ENCODE data around the gene CHRNA4. TPM values are rescaled to one million over a fixed set of nuclear protein-coding genes. Genes with fewer than 3 reads are reported as not detected.

The CHRNA4 gene
- total and polyA plus RNA-seq, 12 donors = 0.06 to 0.57 (median 0.26) TPM; not detected in 5

DNA sequence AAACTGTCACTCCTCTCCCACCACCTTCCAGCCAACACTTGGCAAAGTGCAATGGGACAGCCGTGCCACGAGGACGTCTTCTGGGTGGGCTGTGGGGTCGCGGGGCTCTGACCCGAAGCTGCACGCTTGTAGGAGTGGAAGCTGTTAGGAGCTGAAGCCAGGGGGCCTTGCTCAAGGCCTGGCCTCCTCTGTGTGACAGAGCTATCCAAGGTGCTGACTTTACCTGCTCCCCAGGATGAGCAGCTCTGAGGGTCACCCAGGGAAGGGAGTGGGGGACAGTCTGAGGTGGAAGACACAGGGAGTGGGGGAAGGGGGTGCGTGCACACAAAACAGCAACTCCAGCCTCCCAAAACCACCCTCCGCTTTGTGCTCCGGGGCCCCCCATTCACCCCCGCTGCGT lies 17.5 kb upstream of the CHRNA4 start:
- no peak for DNase-seq
- Histone ChIP-seq H3K4me1 (replicated peaks in 1 of 2) (no peaks in the 10 kb centered on the region), H3K4me3 (no peak overlapping the region), H3K27ac (no peak overlapping the region), H3K9me3 (replicated peaks in 1 of 3) (no peaks in the 10 kb centered on the region), H3K36me3 (replicated peaks in 1 of 2) (no peaks in the 10 kb centered on the region), H3K27me3 (peaks cover 20% of the 10 kb centered on the region)
- 60 to 76% (median 72%) methylated on average over 8 to 12 of the region's 12 CpGs for WGBS, 4 donors
- no peak for TF ChIP-seq POLR2A (IDR thresholded peaks at IDR 0.05)
- TF ChIP-seq, protein P1, sequence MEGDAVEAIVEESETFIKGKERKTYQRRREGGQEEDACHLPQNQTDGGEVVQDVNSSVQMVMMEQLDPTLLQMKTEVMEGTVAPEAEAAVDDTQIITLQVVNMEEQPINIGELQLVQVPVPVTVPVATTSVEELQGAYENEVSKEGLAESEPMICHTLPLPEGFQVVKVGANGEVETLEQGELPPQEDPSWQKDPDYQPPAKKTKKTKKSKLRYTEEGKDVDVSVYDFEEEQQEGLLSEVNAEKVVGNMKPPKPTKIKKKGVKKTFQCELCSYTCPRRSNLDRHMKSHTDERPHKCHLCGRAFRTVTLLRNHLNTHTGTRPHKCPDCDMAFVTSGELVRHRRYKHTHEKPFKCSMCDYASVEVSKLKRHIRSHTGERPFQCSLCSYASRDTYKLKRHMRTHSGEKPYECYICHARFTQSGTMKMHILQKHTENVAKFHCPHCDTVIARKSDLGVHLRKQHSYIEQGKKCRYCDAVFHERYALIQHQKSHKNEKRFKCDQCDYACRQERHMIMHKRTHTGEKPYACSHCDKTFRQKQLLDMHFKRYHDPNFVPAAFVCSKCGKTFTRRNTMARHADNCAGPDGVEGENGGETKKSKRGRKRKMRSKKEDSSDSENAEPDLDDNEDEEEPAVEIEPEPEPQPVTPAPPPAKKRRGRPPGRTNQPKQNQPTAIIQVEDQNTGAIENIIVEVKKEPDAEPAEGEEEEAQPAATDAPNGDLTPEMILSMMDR (IDR thresholded peaks at IDR 0.05) = no peak
- intact Hi-C loops (cut with DNase I) = no loop called here

DNA sequence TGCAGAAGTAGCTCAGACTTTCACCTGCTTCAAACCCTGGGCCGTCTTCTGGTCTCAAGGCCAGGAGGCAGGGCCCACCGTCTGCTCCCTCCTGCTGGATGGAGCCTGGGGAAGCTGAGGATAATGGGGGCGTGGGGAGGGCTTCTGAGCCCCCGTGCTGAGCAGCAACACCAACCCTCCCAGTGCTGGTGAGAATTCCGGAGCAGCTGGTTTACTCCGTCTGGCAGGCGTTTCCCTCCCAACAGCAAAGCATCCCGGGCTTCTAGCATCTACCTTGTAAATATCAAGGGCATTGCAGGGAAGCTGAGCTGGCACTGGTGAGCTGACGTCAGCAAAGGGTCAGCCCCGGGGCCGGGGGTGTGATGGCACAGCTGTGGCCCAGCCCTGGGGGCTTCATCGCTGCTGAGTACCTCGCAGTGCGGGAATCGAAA lies 16.8 kb upstream of the CHRNA4 start:
- Histone ChIP-seq H3K36me3 (replicated peaks in 1 of 2) (no peaks in the 10 kb centered on the region), H3K9me3 (replicated peaks in 1 of 3) (no peaks in the 10 kb centered on the region), H3K4me3 (no peak overlapping the region), H3K27me3 (peaks cover 19% of the 10 kb centered on the region), H3K4me1 (replicated peaks in 1 of 2) (no peaks in the 10 kb centered on the region), H3K27ac (no peak overlapping the region)
- intact Hi-C loops (cut with DNase I) = no loop called here
- 33 to 47% (median 37%) methylated on average over 11 to 15 of the region's 15 CpGs for WGBS, 4 donors
- DNase-seq = no peak
- TF ChIP-seq POLR2A (IDR thresholded peaks at IDR 0.05) = no peak

DNA sequence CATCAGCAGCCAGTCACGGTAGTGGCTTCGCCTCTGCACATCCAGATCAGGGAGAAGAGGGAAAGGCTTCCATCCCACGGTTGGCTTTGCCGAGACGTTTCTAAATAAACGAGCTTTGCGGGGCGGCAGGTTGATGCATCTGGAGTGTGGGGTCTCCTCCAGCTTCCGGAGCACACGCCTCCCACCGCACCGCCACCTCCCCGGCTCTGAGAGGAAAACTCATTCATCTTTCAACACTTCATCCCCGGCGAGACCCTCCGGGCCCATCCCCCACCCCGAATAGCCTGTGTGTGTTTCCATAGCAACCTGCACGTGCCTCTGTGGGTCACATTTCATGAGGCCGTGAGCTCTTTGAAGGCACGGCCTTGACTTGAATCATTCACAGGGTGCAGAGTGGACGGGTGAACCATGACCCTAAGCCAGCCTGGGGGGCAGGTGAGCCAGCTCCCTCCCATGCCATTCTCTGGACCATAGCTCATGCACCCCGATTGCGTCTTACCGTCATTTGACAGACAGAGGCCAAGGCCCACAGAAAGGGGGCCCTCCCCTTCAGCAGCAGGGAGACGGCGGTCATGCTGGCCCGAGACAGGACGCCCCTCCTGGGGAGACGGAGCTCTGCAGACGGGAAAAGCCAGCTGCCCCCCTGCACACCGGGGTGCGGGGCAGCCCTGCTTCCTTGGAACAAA lies 16.2 kb upstream of the CHRNA4 start:
- intact Hi-C loops (cut with DNase I) = no loop called here
- Histone ChIP-seq H3K4me3 (no peak overlapping the region), H3K9me3 (replicated peaks in 1 of 3) (no peaks in the 10 kb centered on the region), H3K4me1 (replicated peaks in 1 of 2) (no peaks in the 10 kb centered on the region), H3K36me3 (replicated peaks in 1 of 2) (no peaks in the 10 kb centered on the region), H3K27me3 (peaks cover 19% of the 10 kb centered on the region), H3K27ac (no peak overlapping the region)
- no peak for DNase-seq
- 11 to 38% (median 22%) methylated on average over 20 to 32 of the region's 32 CpGs for WGBS, 4 donors
- TF ChIP-seq, protein P1 (IDR thresholded peaks at IDR 0.05) = no peak
- TF ChIP-seq POLR2A (IDR thresholded peaks at IDR 0.05) = no peak

DNA sequence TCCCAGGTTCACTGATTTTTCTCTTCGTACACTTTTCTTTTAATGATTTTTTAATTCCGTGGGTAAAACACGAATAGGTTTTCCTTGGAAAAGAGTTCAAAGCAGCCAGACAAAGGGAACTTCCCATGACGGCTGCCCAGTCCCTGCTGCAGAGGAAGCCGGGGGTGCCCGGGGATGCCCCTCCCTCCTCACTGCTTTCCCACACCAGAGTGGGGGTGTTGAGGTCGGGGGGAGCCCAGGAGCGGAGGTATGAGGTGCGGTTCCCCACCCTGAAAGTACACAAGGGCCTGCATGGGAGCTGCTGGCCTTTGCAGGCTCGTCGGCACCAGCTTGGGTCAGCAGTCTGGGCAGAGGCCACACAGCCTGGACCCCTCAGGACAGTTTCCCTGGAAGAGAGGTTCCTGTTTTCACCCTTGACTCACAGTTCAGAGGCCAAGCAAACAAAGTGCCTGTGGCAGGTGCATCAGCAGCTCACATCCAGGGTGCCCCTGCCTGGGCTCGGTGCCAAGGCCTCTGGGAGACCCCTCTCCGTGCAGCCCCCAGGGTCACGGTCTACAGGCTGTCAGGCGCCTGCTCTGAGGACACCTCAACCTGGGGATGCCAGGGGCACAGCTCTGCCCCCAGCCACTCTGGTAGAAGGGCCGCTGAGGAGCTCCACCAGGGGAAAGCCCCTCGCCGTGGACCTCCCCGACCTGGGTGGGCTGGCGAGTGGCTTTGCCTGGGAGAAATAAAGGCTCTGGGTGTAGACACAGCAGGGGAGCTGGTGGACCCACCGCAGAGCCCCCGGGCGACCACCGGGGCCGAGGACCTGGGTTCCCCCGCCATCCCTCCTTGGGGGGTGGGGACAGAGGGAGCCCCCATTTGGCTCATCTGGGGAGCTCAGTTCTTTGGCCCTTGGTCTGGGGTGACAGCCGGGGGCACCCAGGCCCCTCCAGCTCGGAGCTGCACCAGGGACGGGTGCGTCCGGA lies 15.4 kb upstream of the CHRNA4 start:
- Histone ChIP-seq H3K27me3 (peaks cover 22% of the 10 kb centered on the region), H3K4me1 (replicated peaks in 1 of 2) (no peaks in the 10 kb centered on the region), H3K36me3 (replicated peaks in 1 of 2) (no peaks in the 10 kb centered on the region), H3K27ac (no peak overlapping the region), H3K4me3 (no peak overlapping the region), H3K9me3 (replicated peaks in 1 of 3) (no peaks in the 10 kb centered on the region)
- intact Hi-C loops (cut with DNase I) = no loop called here
- WGBS, 4 donors = 54 to 62% (median 58%) methylated on average over 14 to 31 of the region's 31 CpGs
- no peak for TF ChIP-seq POLR2A (IDR thresholded peaks at IDR 0.05)
- TF ChIP-seq, protein P1 (IDR thresholded peaks at IDR 0.05) = no peak
- DNase-seq = no peak
